IMR-90 (cell line): ENCODE results near the gene HDC. TPM values are rescaled to one million over a fixed set of nuclear protein-coding genes. Genes with fewer than 3 reads are reported as not detected.

ENCODE experiments used
- ATAC-seq: fragments of 200-7000 bp; cut with Tn5 transposase; 2 replicates; pipeline ENCODE4 v1.9.1; 2020; ENCODE audit warnings: low read depth, mild to moderate bottlenecking, moderate library complexity
- BruUV-seq: library from RNA; stranded (reverse); fragments of 400-500 nt; replicated peaks from 2 replicates; lab custom pipeline; 2021; lab: Mats Ljungman, UMichigan
- CTCF ChIA-PET: fragments of 300-600 bp; formaldehyde crosslinking; extraction: SDS; loops from one replicate; lab custom pipeline; 2021; ENCODE audit warnings: antibody characterized with exemption; lab: Yijun Ruan, JAX
- POLR2A ChIA-PET: fragments of 300-600 bp; sonication (Branson Sonifier 250); formaldehyde crosslinking; loops from one replicate; lab custom pipeline; 2022; ENCODE audit warnings: antibody characterized with exemption; ENCODE audit not compliant: unreplicated experiment; lab: Charles Lee
- DNase-seq: peaks from one replicate; pipeline ENCODE4 v3.0.0; 2013
- H2AFZ ChIP-seq: replicated peaks from 2 replicates; pipeline ENCODE3; 2013; ENCODE audit warnings: low read length, mild to moderate bottlenecking; ENCODE audit not compliant: poor library complexity
- H2AK5ac ChIP-seq: 2 replicates; pipeline ENCODE4 v1.6.1; 2013; ENCODE audit warnings: low read depth, low read length, inconsistent platforms
- H2AK9ac ChIP-seq: replicated peaks from 2 replicates; pipeline ENCODE3; 2013; ENCODE audit warnings: mild to moderate bottlenecking, low read depth, low read length, moderate library complexity; ENCODE audit not compliant: poor library complexity
- H2BK120ac ChIP-seq: 2 replicates; pipeline ENCODE4 v1.6.1; 2013; ENCODE audit warnings: low read depth, low read length, inconsistent platforms
- H2BK15ac ChIP-seq: 3 replicates; pipeline ENCODE4 v1.6.1; 2013; ENCODE audit warnings: low read depth, low read length, inconsistent platforms
- H2BK20ac ChIP-seq: 2 replicates; pipeline ENCODE4 v1.6.1; 2013; ENCODE audit warnings: low read depth, mild to moderate bottlenecking, inconsistent platforms, low read length, moderate library complexity
- H2BK5ac ChIP-seq: 2 replicates; pipeline ENCODE4 v1.6.1; 2013; ENCODE audit warnings: mild to moderate bottlenecking, low read depth, low read length, inconsistent platforms; ENCODE audit not compliant: poor library complexity, severe bottlenecking
- H3K14ac ChIP-seq: replicated peaks from 2 replicates; pipeline ENCODE4 v1.6.1; 2013; ENCODE audit warnings: low read depth, low read length, inconsistent platforms
- H3K18ac ChIP-seq: 2 replicates; pipeline ENCODE4 v1.6.1; 2013; ENCODE audit warnings: low read depth, low read length, control low read depth
- H3K23ac ChIP-seq: 2 replicates; pipeline ENCODE4 v1.6.1; 2013; ENCODE audit warnings: low read depth, low read length, inconsistent platforms
- H3K27ac ChIP-seq: 2 replicates; pipeline ENCODE4 v1.5.1; 2013; ENCODE audit warnings: mild to moderate bottlenecking, control low read depth, low read length; ENCODE audit not compliant: insufficient read depth
- H3K27me3 ChIP-seq: 2 replicates; pipeline ENCODE4 v1.6.1; 2013; ENCODE audit warnings: low read length; ENCODE audit not compliant: control insufficient read depth, insufficient read depth
- H3K36me3 ChIP-seq: 2 replicates; pipeline ENCODE4 v1.6.1; 2013; ENCODE audit warnings: low read length, mixed read lengths; ENCODE audit not compliant: control insufficient read depth, insufficient read depth
- H3K4ac ChIP-seq: 2 replicates; pipeline ENCODE4 v1.6.1; 2013; ENCODE audit warnings: low read depth, low read length, inconsistent platforms
- H3K4me1 ChIP-seq: 2 replicates; pipeline ENCODE4 v1.6.1; 2013; ENCODE audit warnings: low read length, mixed read lengths; ENCODE audit not compliant: control insufficient read depth, insufficient read depth
- H3K4me2 ChIP-seq: 2 replicates; pipeline ENCODE4 v1.6.1; 2013; ENCODE audit warnings: low read depth, mild to moderate bottlenecking, control low read depth, low read length, moderate library complexity
- H3K4me3 ChIP-seq: 2 replicates; pipeline ENCODE4 v1.5.1; 2013; ENCODE audit warnings: low read depth, mild to moderate bottlenecking, control low read depth, low read length, moderate library complexity; ENCODE audit not compliant: insufficient read depth
- H3K56ac ChIP-seq: 2 replicates; pipeline ENCODE4 v1.6.1; 2013; ENCODE audit warnings: low read length, inconsistent platforms; ENCODE audit not compliant: insufficient read depth; ENCODE audit errors: extremely low read depth
- H3K79me1 ChIP-seq, 2 experiments: 2 replicates each; pipeline ENCODE4 v1.6.1; 2013; ENCODE audit warnings: low read length in 2 of 2, inconsistent platforms in 1 of 2, low read depth in 1 of 2
- H3K9ac ChIP-seq: 2 replicates; pipeline ENCODE4 v1.6.1; 2013; ENCODE audit warnings: low read depth, low read length, control low read depth
- H3K9me1 ChIP-seq: 2 replicates; pipeline ENCODE4 v1.6.1; 2013; ENCODE audit warnings: low read length, inconsistent platforms; ENCODE audit not compliant: insufficient read depth
- H3K9me3 ChIP-seq: 2 replicates; pipeline ENCODE4 v1.6.1; 2013; ENCODE audit warnings: low read length; ENCODE audit not compliant: control insufficient read depth, insufficient read depth
- H4K20me1 ChIP-seq: 2 replicates; pipeline ENCODE4 v1.6.1; 2013; ENCODE audit warnings: low read length, inconsistent platforms; ENCODE audit not compliant: insufficient read depth
- H4K5ac ChIP-seq: 2 replicates; pipeline ENCODE4 v1.6.1; 2013; ENCODE audit warnings: mild to moderate bottlenecking, low read depth, low read length, control low read depth
- H4K8ac ChIP-seq, 2 experiments: 2 replicates each; pipeline ENCODE4 v1.6.1; 2013; ENCODE audit warnings: low read depth in 2 of 2, low read length in 2 of 2, control low read depth in 1 of 2, inconsistent platforms in 1 of 2
- H4K91ac ChIP-seq: 2 replicates; pipeline ENCODE4 v1.6.1; 2013; ENCODE audit warnings: low read depth, low read length, inconsistent platforms; ENCODE audit not compliant: insufficient read depth
- CEBPB ChIP-seq: IDR thresholded peaks from 2 replicates; pipeline ENCODE4 v1.6.1; 2012; ENCODE audit warnings: low read depth, low read length, improper control_type of control experiment
- CHD1 ChIP-seq: IDR thresholded peaks from 2 replicates; pipeline ENCODE4 v1.6.1; 2012; ENCODE audit warnings: low read depth, low read length, improper control_type of control experiment
- MAZ ChIP-seq: IDR thresholded peaks from 2 replicates; pipeline ENCODE4 v1.6.1; 2012; ENCODE audit warnings: low read depth, mild to moderate bottlenecking, low read length, improper control_type of control experiment, moderate library complexity, borderline replicate concordance
- MXI1 ChIP-seq: IDR thresholded peaks from 2 replicates; pipeline ENCODE4 v1.6.1; 2012; ENCODE audit warnings: low read depth, mild to moderate bottlenecking, low read length, moderate library complexity, borderline replicate concordance
- RCOR1 ChIP-seq: IDR thresholded peaks from 2 replicates; pipeline ENCODE4 v1.6.1; 2012; ENCODE audit warnings: mild to moderate bottlenecking, low read length, improper control_type of control experiment; ENCODE audit not compliant: insufficient replicate concordance
- WGBS, 2 experiments: methylation state at CpG; one replicate each; pipeline versions ENCODE4 v1.1.5 to v1.1.7; 2013; ENCODE audit warnings: missing lambda C conversion rate in 2 of 2; ENCODE audit not compliant: insufficient read length in 1 of 2; ENCODE audit errors: extremely low coverage in 2 of 2; 5-methylcytosine and 5-hydroxymethylcytosine counted together
- dilution Hi-C: fragments of 300-500 bp; cut with HindIII; formaldehyde crosslinking; loops from one replicate; pipeline ENCODE4 v1.14.3; 2018; ENCODE audit warnings: low sequenced_read_pairs; ENCODE audit not compliant: unreplicated experiment
- in situ Hi-C: fragments of 300-500 bp; cut with MboI; formaldehyde crosslinking; loops from 3 replicates; pipeline ENCODE4 v1.14.3; 2019; ENCODE audit warnings: low sequenced_read_pairs, inconsistent platforms, mixed read lengths
- intact Hi-C: fragments of 100-400 bp; cut with micrococcal nuclease; formaldehyde crosslinking; loops from 2 replicates; pipeline ENCODE4 v1.10.0; 2022
- polyA plus RNA-seq, 3 experiments: library from polyadenylated mRNA; depleted of rRNA; stranded (reverse); fragments of >200 nt; gene quantifications; 2 replicates each; pipeline ENCODE4 v1.2.3, GENCODE V29; 2012; ENCODE audit warnings: low replicate concordance in 1 of 3
- total RNA-seq: library from RNA; depleted of rRNA; stranded (reverse); fragments of >200 nt; gene quantifications from 2 replicates; pipeline ENCODE4 v1.2.3, GENCODE V29; 2012
- TF ChIP-seq, protein P1 (sequence below): fragments of 150-350 bp; IDR thresholded peaks from 2 replicates; pipeline ENCODE4 v1.6.1; 2017; ENCODE audit warnings: mild to moderate bottlenecking, antibody characterized with exemption, low read length, low read depth

Gene HDC
- total and polyA plus RNA-seq, 2 of the 4 experiments (the other 2 are of a cell fraction), result not detected

DNA sequence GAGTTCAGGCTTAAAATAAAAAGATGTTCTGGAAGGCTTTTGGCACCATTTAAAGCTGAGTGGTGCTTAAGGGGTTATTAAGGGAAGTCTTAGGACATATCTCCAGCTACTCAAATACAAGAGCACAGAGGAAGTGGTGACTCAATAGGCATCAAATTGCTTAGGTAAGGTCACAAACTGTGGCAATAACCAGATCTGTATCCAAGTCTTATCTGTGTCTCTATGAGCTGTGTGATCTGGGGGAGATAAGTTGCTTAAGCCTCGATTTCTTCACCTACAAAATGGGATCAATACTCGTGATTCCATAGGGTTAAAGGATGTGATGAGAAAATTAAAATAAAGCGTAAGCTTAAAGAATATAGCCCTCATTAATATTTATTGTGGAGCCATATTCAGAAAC, 7.6 kb downstream of the HDC start:
- Histone ChIP-seq H3K27me3 (peaks cover 7% of the 10 kb centered on the region; the same call in 1 of the 2 replicates), H2BK15ac (0 out of 3 replicates have a peak overlapping the region, but pooled peaks have one; percentile 72), H2BK20ac (no peak overlapping the region), H4K5ac (no peak overlapping the region), H3K9me1 (peaks cover 7% of the 10 kb centered on the region), H4K8ac (no peak overlapping the region), H4K20me1 (no peaks in the 10 kb centered on the region), H3K14ac (no peak overlapping the region), H4K91ac (no peak overlapping the region), H3K4me2 (no peak overlapping the region), H3K9ac (no peak overlapping the region), H3K9me3 (no peaks in the 10 kb centered on the region), H3K27ac (no peak overlapping the region), H3K79me1 (no peaks in the 10 kb centered on the region), H2AK5ac (no peak overlapping the region), H3K4me1 (peaks cover 10% of the 10 kb centered on the region), H3K4ac (no peak overlapping the region), H3K23ac (no peak overlapping the region), H3K4me3 (no peak overlapping the region), H3K36me3 (no peaks in the 10 kb centered on the region), H2AK9ac (no peak overlapping the region), H2BK5ac (no peak overlapping the region), H3K18ac (no peak overlapping the region), H2AFZ (no peak overlapping the region), H3K56ac (no peak overlapping the region), H2BK120ac (no peak overlapping the region)
- ChIA-PET POLR2A (no interaction called here), CTCF (interaction anchor here (1.2 kb wide), 1 partner anchor 14 kb away, joined by 3 read pairs; no protein-coding TSS in a partner anchor)
- no peak for ATAC-seq
- no peak for TF ChIP-seq MAZ
- peak; percentile 63 for TF ChIP-seq RCOR1
- no peak for TF ChIP-seq MXI1
- TF ChIP-seq CEBPB, result peak; percentile 78
- TF ChIP-seq CHD1, result no peak
- TF ChIP-seq, protein P1, sequence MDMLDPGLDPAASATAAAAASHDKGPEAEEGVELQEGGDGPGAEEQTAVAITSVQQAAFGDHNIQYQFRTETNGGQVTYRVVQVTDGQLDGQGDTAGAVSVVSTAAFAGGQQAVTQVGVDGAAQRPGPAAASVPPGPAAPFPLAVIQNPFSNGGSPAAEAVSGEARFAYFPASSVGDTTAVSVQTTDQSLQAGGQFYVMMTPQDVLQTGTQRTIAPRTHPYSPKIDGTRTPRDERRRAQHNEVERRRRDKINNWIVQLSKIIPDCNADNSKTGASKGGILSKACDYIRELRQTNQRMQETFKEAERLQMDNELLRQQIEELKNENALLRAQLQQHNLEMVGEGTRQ, result no peak
- WGBS, 2 experiments, result no CpG with 5 or more reads among the region's 3 CpGs
- intact Hi-C loops, result no loop called here
- in situ Hi-C loops, result no loop called here
- peak; percentile 77 for DNase-seq
- dilution Hi-C loops, result no loop called here
- BruUV-seq, result no TSS peak
